Stomach (tissue), 9 donors: ENCODE results near the gene PACS2. TPM values are rescaled to one million over a fixed set of nuclear protein-coding genes. Genes with fewer than 3 reads are reported as not detected.
"Not testable (repeated sequence)": the region's sequence is repeated elsewhere in the genome, so short reads cannot be mapped to it uniquely, and the experiment has no call there.

Source experiments
- DNase-seq, 2 donors: peaks; one replicate each; pipeline versions ENCODE4 v3.0.0 to v3.0.0-alpha.2; 2013 to 2019
- H3K27ac ChIP-seq, 5 donors: fragments of 200-600 bp in 4 of 5; sonication (generic) in 4 of 5; one replicate each; pipeline ENCODE4 v1.5.1; 2013 to 2019; ENCODE audit warnings: mild to moderate bottlenecking in 1 of 5, moderate library complexity in 1 of 5
- H3K27me3 ChIP-seq, 3 donors: fragments of 200-600 bp; sonication (generic); one replicate each; pipeline ENCODE4 v1.5.1; 2017 to 2019; ENCODE audit warnings: mixed run types in 1 of 3
- H3K36me3 ChIP-seq, 4 donors: fragments of 200-600 bp; sonication (generic); 1 replicate in 3 of 4; 2 replicates in 1 of 4; pipeline ENCODE4 v1.5.1; 2016 to 2019
- H3K4me1 ChIP-seq, 4 donors: fragments of 200-600 bp; sonication (generic); one replicate each; pipeline ENCODE4 v1.5.1; 2016 to 2019
- H3K4me3 ChIP-seq, 4 donors: fragments of 200-600 bp; sonication (generic) in 3 of 4; one replicate each; pipeline ENCODE4 v1.5.1; 2016 to 2019; ENCODE audit warnings: mild to moderate bottlenecking in 1 of 4
- H3K9me3 ChIP-seq, 4 donors: fragments of 200-600 bp; sonication (generic); one replicate each; pipeline ENCODE4 v1.5.1; 2016 to 2019
- CTCF ChIP-seq, 7 experiments: fragments of 450-650 bp in 4 of 7; fragments of 200-600 bp in 3 of 7; sonication (generic) in 3 of 7; IDR thresholded peaks; one replicate each; pipeline ENCODE4 v1.5.1; 2016 to 2019; ENCODE audit warnings: antibody characterized with exemption in 7 of 7, control low read depth in 2 of 7, mild to moderate bottlenecking in 1 of 7
- EP300 ChIP-seq: sonication (generic); formaldehyde crosslinking; IDR thresholded peaks from one replicate; pipeline ENCODE4 v1.6.1; 2017; ENCODE audit warnings: antibody characterized with exemption
- POLR2A ChIP-seq, 4 donors: fragments of 450-650 bp; IDR thresholded peaks; one replicate each; pipeline ENCODE4 v1.6.1; 2016; ENCODE audit warnings: antibody characterized with exemption in 4 of 4, control low read depth in 2 of 4, mild to moderate bottlenecking in 1 of 4, moderate library complexity in 1 of 4
- POLR2AphosphoS5 ChIP-seq, 3 donors: sonication (generic); formaldehyde crosslinking; IDR thresholded peaks; one replicate each; pipeline ENCODE4 v1.6.1; 2016; ENCODE audit warnings: antibody characterized with exemption in 3 of 3
- WGBS, 5 donors: extraction: QIAGEN DNeasy Blood & Tissue Kit in 3 of 5; methylation state at CpG; one replicate each; pipeline versions ENCODE4 v1.1.5 to v1.1.7; 2013 to 2018; 5-methylcytosine and 5-hydroxymethylcytosine counted together
- intact Hi-C: fragments of 100-400 bp; cut with DNase I; formaldehyde crosslinking; loops from one replicate; pipeline ENCODE4 v1.15.1; 2023; ENCODE audit warnings: low total_unique reads
- polyA plus RNA-seq, 3 donors: library from polyadenylated mRNA; stranded (reverse); fragments of 200-250 nt; gene quantifications; one replicate each; pipeline ENCODE4 v1.2.3, GENCODE V29; 2013
- total RNA-seq, 5 donors: library from RNA; depleted of rRNA; stranded (reverse); fragments of >200 nt; gene quantifications; one replicate each; pipeline versions ENCODE4 v1.1.0 to v1.2.3, GENCODE V29; 2014 to 2016
- donor health status: healthy with polysubstance abuse.
- donor health status: Bipolar disorder and iron deficiency.
- donor health status: healthy.

The PACS2 gene
- total and polyA plus RNA-seq, 8 donors, result 23.4 to 209 (median 48.8) TPM

- intact Hi-C loops, result no loop called here
Observed at GRCh38 chr14:105299654-105300541, 14.7 kb upstream of the PACS2 start.

GRCh38 chr14:105300542-105301102, 13.9 kb upstream of the PACS2 start, which contains the start of gene BRF1:
Gene BRF1, minus strand, starts transcription at chr14:105301001. Its CDS starts 372 bp downstream, at chr14:105300629.
- Histone ChIP-seq H3K36me3 (no peaks in the 10 kb centered on the region), H3K9me3 (no peaks in the 10 kb centered on the region), H3K27ac (peak within 1 kb of the TSS; percentile 96 to 100 (median 98)), H3K4me3 (peak within 1 kb of the TSS; percentile 72 to 92 (median 84)), H3K27me3 (no peaks in the 10 kb centered on the region), H3K4me1 (peaks cover 19 to 31% (median 26%) of the 10 kb centered on the region in 4 donors)
- DNase-seq, result peak; percentile 95 to 98
- intact Hi-C loops, result no loop called here
- TF ChIP-seq EP300, result no peak
- TF ChIP-seq POLR2AphosphoS5 (IDR thresholded peaks at IDR 0.05), result peak in 2 of 3 donors; percentile 69 to 87
- 0 to 1% (median 0%) methylated on average over 6 to 90 of the region's 90 CpGs for WGBS, 5 donors

More at GRCh38 chr14:105299654-105300541, 14.7 kb upstream of the PACS2 start:
- H3K27me3 ChIP-seq, result no peaks in the 10 kb centered on the region
- H3K4me1 ChIP-seq, result peaks cover 19 to 34% (median 26%) of the 10 kb centered on the region in 4 donors
- no peaks in the 10 kb centered on the region for H3K9me3 ChIP-seq
- peak overlapping the region; percentile 96 to 100 (median 98) for H3K27ac ChIP-seq
- peak overlapping the region; percentile 72 to 92 (median 84) for H3K4me3 ChIP-seq
- TF ChIP-seq CTCF (IDR thresholded peaks at IDR 0.05), result no peak
- TF ChIP-seq EP300, result no peak
- TF ChIP-seq POLR2A (IDR thresholded peaks at IDR 0.05), result no peak
- no peak for TF ChIP-seq POLR2AphosphoS5 (IDR thresholded peaks at IDR 0.05)
- no peaks in the 10 kb centered on the region for H3K36me3 ChIP-seq
- no peak for DNase-seq
- WGBS, 5 donors, result 6 to 26% (median 6%) methylated on average over 8 to 54 of the region's 54 CpGs

- Histone ChIP-seq H3K4me3 (peak overlapping the region; percentile 72 to 92 (median 84)), H3K9me3 (no peaks in the 10 kb centered on the region), H3K27me3 (no peaks in the 10 kb centered on the region), H3K27ac (peak overlapping the region; percentile 96 to 100 (median 98)), H3K4me1 (peaks cover 19 to 31% (median 26%) of the 10 kb centered on the region in 4 donors), H3K36me3 (no peaks in the 10 kb centered on the region)
- intact Hi-C loops, result no loop called here
- no peak for TF ChIP-seq EP300
- peak in 1 of 4 donors; percentile 33 for TF ChIP-seq POLR2A (IDR thresholded peaks at IDR 0.05)
- DNase-seq, result peak; percentile 99 to 100
- WGBS, 5 donors, result 3 to 15% (median 5%) methylated on average over 31 to 65 of the region's 65 CpGs
Observed at GRCh38 chr14:105301103-105301914, 13.2 kb upstream of the PACS2 start.

GRCh38 chr14:105301915-105302249, 12.7 kb upstream of the PACS2 start:
- H3K9me3 ChIP-seq, H3K27me3 ChIP-seq, DNase-seq, H3K36me3 ChIP-seq, intact Hi-C loops: not testable (repeated sequence)
- 72 to 79% (median 77%) methylated on average over 11 of the region's 11 CpGs for WGBS, 5 donors
- peak overlapping the region in 4 of 5 donors; percentile 96 to 98 (median 98) for H3K27ac ChIP-seq
- peaks cover 19 to 31% (median 26%) of the 10 kb centered on the region in 4 donors for H3K4me1 ChIP-seq
- peak overlapping the region; percentile 72 to 92 (median 84) for H3K4me3 ChIP-seq

GRCh38 chr14:105303949-105304348, 10.6 kb upstream of the PACS2 start:
- WGBS, 5 donors, result 62 to 72% (median 70%) methylated on average over 5 to 6 of the region's 6 CpGs
- DNase-seq, result no peak
- Histone ChIP-seq H3K27me3 (no peaks in the 10 kb centered on the region), H3K4me1 (peaks cover 12 to 20% (median 18%) of the 10 kb centered on the region in 4 donors), H3K27ac (no peak overlapping the region), H3K4me3 (no peak overlapping the region), H3K36me3 (no peaks in the 10 kb centered on the region), H3K9me3 (no peaks in the 10 kb centered on the region)
- TF ChIP-seq POLR2A (IDR thresholded peaks at IDR 0.05) (no peak), POLR2AphosphoS5 (IDR thresholded peaks at IDR 0.05) (no peak), CTCF (IDR thresholded peaks at IDR 0.05) (no peak), EP300 (no peak)
- intact Hi-C loops, result no loop called here
